Measurements from ENCODE around the gene GOLGA6B.

DNA sequence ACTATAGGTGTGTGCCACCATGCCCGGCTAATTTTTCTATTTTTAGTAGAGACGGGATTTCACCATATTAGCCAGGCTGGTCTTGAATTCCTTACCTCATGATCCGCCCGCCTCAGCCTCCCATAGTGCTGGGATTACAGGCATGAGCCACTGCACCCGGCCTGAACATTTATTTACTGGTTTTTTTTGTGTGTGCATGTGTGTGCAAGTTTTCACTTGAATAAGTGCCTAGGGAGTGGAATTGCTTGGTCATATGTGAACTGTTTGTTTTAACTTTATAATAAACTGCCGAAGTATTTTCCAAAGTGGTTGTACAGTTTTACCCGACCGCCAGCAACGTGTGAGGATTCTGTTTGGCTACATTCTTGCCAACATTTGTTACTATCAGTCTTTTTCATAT, 45.6 kb downstream of the GOLGA6B start:
- TF ChIP-seq POLR2AphosphoS5 (IDR thresholded peaks at IDR 0.05) (no peak), POLR2A (IDR thresholded peaks at IDR 0.05) (no peak)
- TF ChIP-seq, protein P1, sequence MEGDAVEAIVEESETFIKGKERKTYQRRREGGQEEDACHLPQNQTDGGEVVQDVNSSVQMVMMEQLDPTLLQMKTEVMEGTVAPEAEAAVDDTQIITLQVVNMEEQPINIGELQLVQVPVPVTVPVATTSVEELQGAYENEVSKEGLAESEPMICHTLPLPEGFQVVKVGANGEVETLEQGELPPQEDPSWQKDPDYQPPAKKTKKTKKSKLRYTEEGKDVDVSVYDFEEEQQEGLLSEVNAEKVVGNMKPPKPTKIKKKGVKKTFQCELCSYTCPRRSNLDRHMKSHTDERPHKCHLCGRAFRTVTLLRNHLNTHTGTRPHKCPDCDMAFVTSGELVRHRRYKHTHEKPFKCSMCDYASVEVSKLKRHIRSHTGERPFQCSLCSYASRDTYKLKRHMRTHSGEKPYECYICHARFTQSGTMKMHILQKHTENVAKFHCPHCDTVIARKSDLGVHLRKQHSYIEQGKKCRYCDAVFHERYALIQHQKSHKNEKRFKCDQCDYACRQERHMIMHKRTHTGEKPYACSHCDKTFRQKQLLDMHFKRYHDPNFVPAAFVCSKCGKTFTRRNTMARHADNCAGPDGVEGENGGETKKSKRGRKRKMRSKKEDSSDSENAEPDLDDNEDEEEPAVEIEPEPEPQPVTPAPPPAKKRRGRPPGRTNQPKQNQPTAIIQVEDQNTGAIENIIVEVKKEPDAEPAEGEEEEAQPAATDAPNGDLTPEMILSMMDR (IDR thresholded peaks at IDR 0.05): no peak

All from sigmoid colon (tissue), 4 donors.